PC-9 (cell line): Measurements from ENCODE around the gene HELZ.

Source experiments
- CTCF ChIP-seq: fragments of 200-600 bp; sonication (generic); conservative IDR thresholded peaks from 2 replicates; pipeline ENCODE4 v1.6.1; 2017; ENCODE audit warnings: mixed run types, antibody characterized with exemption, mild to moderate bottlenecking, moderate library complexity
- EZH2 ChIP-seq: fragments of 200-600 bp; sonication (generic); IDR thresholded peaks from 2 replicates; pipeline ENCODE4 v1.8.0; 2017; ENCODE audit warnings: antibody characterized with exemption, low read depth

- TF ChIP-seq CTCF (no peak), EZH2 (no peak)
Measured at GRCh38 chr17:67283731-67284516, 38.9 kb upstream of the HELZ start.
